Measurements from ENCODE around the gene RBMX. TPM values are rescaled to one million over a fixed set of nuclear protein-coding genes. Genes with fewer than 3 reads are reported as not detected.

The RBMX gene
- total and polyA plus RNA-seq, 7 donors: 58.7 to 334 (median 173) TPM

DNA sequence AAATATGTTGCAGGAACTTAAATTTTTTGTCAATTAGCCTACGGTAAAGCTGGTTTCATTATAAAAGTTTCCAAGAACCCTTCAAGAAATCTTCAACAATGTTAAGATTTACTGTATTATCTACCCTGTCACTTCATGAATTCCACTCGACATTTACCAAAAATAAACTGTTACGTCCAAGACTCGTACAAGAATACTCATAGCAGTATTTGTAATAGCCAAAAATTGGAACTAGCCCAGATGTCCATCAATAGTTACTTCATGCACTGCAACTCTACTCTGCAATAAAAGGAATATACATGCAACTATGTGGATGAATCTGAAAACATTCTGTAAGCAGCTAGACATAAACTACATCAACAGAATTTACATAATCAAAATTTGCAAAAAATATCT is 13.4 kb downstream of the RBMX start:
- intact Hi-C loops (cut with DNase I): no loop called here
- H3K4me1 ChIP-seq: peaks cover 0 to 21% (median 0%) of the 10 kb centered on the region in 4 donors
- TF ChIP-seq EP300 (IDR thresholded peaks at IDR 0.05) (no peak), POLR2AphosphoS5 (IDR thresholded peaks at IDR 0.05) (peak in 1 of 4 donors; percentile 15)
- H3K27me3 ChIP-seq: no peaks in the 10 kb centered on the region
- DNase-seq: no peak
- H3K4me3 ChIP-seq: no peak overlapping the region
- H3K36me3 ChIP-seq: peaks cover 0 to 58% (median 2%) of the 10 kb centered on the region in 4 donors
- 62 to 81% methylated on average over 4 of the region's 4 CpGs for WGBS, 2 donors
- H3K27ac ChIP-seq: peak overlapping the region in 2 of 4 donors; percentile 33 to 40
- H3K9me3 ChIP-seq: no peaks in the 10 kb centered on the region

DNA sequence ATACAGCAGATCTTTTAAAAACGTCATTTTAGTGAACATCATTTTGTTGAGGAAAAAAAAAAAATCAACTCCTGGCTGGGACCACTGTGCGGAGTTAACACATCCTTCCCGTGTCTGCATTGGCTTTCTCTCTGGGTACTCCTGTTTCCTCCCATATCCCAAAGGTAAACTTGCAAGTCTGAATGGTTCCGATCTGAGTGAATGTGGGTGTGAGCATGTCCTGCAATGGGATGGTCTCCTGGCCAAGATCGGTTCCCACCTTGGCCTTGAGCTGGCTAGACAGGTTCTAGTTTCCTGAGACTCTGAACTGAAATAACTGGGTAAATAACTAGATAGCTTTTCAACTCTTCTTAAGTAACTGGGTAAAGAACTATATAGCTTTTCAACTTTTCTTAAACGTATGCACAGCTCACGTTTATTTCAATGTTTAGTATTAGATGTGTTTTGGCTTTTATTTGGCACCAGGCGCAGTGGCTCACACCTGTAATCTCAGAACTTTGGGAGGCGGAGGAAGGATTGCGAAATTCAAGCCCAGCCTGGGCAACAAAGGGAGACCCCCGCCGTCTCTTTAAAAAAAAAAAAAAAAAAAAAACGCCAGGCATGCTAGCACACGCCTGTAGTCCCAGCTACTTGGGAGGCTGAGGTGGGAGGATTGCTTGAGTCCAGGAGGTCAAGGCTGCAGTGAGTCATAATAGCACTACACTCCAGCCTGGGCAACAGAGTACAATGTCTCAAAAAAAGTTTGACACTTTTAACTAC is 14.0 kb downstream of the RBMX start:
- no peak for DNase-seq
- TF ChIP-seq, protein P1, sequence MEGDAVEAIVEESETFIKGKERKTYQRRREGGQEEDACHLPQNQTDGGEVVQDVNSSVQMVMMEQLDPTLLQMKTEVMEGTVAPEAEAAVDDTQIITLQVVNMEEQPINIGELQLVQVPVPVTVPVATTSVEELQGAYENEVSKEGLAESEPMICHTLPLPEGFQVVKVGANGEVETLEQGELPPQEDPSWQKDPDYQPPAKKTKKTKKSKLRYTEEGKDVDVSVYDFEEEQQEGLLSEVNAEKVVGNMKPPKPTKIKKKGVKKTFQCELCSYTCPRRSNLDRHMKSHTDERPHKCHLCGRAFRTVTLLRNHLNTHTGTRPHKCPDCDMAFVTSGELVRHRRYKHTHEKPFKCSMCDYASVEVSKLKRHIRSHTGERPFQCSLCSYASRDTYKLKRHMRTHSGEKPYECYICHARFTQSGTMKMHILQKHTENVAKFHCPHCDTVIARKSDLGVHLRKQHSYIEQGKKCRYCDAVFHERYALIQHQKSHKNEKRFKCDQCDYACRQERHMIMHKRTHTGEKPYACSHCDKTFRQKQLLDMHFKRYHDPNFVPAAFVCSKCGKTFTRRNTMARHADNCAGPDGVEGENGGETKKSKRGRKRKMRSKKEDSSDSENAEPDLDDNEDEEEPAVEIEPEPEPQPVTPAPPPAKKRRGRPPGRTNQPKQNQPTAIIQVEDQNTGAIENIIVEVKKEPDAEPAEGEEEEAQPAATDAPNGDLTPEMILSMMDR (IDR thresholded peaks at IDR 0.05): no peak
- TF ChIP-seq POLR2AphosphoS5 (IDR thresholded peaks at IDR 0.05) (no peak), POLR2A (IDR thresholded peaks at IDR 0.05) (no peak), EP300 (IDR thresholded peaks at IDR 0.05) (no peak)
- H3K27me3 ChIP-seq: no peaks in the 10 kb centered on the region
- WGBS, 2 donors: 70 to 77% methylated on average over 14 of the region's 14 CpGs
- H3K4me1 ChIP-seq: peaks cover 0 to 21% (median 0%) of the 10 kb centered on the region in 4 donors
- intact Hi-C loops (cut with DNase I): no loop called here
- H3K9me3 ChIP-seq: no peaks in the 10 kb centered on the region
- peak overlapping the region in 2 of 4 donors; percentile 33 to 40 for H3K27ac ChIP-seq
- peaks cover 0 to 58% (median 0%) of the 10 kb centered on the region in 4 donors for H3K36me3 ChIP-seq
- H3K4me3 ChIP-seq: no peak overlapping the region

DNA sequence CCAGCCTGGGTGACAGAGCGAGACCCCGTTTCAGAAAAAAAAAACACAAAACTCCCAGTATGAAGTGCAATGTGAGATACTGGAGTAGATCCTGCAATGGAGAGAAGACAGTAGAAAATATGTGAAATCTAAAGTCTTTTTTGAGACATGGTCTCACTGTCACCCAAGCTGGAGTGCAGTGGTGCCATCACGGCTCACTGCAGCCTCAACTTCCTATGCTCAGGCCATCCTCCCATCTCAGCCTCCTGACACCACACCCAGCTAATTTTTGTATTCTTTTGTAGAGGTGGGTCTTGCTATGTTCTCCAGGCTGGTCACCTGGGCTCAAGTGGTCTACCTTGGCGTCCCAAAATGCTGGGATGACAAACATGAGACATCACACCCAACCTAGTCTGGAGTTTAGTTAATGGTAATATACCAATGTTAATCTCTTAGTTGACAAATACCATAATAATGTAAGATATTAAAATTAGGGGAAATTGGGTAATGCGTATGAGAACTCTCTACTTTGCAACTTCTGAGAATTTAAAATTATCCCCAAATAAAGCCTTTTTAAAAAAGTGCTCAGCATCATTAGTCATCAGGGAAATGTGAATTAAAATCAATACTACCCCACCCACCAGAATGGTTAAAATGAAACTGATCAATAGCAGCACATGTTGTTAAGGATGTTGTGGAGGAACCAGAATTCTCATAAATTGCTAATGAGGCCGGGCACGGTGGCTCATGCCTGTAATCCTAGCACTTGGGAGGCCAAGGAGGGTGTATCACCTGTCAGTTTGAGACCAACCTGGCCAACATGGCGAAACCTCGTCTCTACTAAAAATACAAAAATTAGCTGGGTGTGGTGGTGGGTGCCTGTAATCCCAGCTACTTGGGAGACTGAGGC is 15.0 kb downstream of the RBMX start:
- peaks cover 0 to 21% (median 0%) of the 10 kb centered on the region in 4 donors for H3K4me1 ChIP-seq
- H3K27ac ChIP-seq: peak overlapping the region in 1 of 4 donors; percentile 14
- no peaks in the 10 kb centered on the region for H3K9me3 ChIP-seq
- intact Hi-C loops (cut with DNase I): no loop called here
- H3K4me3 ChIP-seq: no peak overlapping the region
- 88 to 92% methylated on average over 9 of the region's 9 CpGs for WGBS, 2 donors
- TF ChIP-seq POLR2A (IDR thresholded peaks at IDR 0.05) (no peak), POLR2AphosphoS5 (IDR thresholded peaks at IDR 0.05) (no peak), EP300 (IDR thresholded peaks at IDR 0.05) (no peak)
- TF ChIP-seq, protein P1 (IDR thresholded peaks at IDR 0.05): no peak
- H3K36me3 ChIP-seq: peaks cover 0 to 58% (median 0%) of the 10 kb centered on the region in 4 donors
- no peak for DNase-seq
- no peaks in the 10 kb centered on the region for H3K27me3 ChIP-seq

DNA sequence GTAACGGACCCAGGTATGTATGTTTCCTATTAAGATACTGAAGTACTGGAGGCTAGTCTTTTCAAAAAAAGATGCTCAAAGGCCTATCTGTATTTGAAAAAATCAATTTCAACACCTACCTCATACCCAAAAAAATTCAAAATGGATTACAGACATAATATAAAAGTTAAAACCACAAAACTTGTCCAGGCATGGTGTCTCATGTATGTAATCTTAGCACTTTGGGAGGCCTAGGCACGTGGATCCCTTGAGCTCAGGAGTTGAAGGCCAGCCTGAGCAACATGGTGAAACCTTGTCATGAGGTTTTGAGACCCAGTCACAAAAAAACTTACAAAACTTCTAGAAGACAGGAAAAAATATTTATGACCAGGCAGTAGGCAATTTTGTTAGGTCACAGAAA is 16.7 kb downstream of the RBMX start:
- Histone ChIP-seq H3K36me3 (peaks cover 0 to 43% (median 0%) of the 10 kb centered on the region in 4 donors), H3K4me1 (peaks cover 0 to 7% (median 0%) of the 10 kb centered on the region in 4 donors), H3K9me3 (no peaks in the 10 kb centered on the region), H3K27ac (no peak overlapping the region), H3K4me3 (no peak overlapping the region), H3K27me3 (no peaks in the 10 kb centered on the region)
- 91 to 100% methylated on average over 2 of the region's 2 CpGs for WGBS, 2 donors
- TF ChIP-seq, protein P1 (IDR thresholded peaks at IDR 0.05): no peak
- TF ChIP-seq POLR2A (IDR thresholded peaks at IDR 0.05) (no peak), EP300 (IDR thresholded peaks at IDR 0.05) (no peak), POLR2AphosphoS5 (IDR thresholded peaks at IDR 0.05) (no peak)
- intact Hi-C loops (cut with DNase I): no loop called here
- no peak for DNase-seq

DNA sequence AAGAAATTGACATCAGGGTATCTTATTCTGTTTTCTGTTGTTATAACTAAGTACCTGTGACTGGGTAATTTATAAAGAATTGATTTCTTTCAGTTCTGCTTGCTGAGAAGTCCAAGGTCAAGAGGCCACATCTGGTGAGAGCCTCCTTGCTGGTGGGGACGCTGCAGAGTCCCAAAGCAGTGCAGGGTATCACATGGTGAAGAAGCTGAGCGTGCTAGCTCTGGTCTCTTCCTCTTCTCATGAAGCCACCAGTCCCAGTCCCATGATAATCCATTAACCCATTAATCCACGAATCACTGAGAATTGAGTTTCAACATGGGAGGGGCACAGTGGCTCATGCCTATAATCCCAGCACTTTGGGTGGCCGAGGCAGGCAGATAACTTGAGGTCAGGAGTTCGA is 18.0 kb downstream of the RBMX start:
- no peaks in the 10 kb centered on the region for H3K27me3 ChIP-seq
- intact Hi-C loops (cut with DNase I): no loop called here
- TF ChIP-seq, protein P1 (IDR thresholded peaks at IDR 0.05): no peak
- TF ChIP-seq EP300 (IDR thresholded peaks at IDR 0.05) (no peak), POLR2AphosphoS5 (IDR thresholded peaks at IDR 0.05) (no peak), POLR2A (IDR thresholded peaks at IDR 0.05) (no peak)
- 82 to 84% methylated on average over 5 of the region's 5 CpGs for WGBS, 2 donors
- no peaks in the 10 kb centered on the region for H3K9me3 ChIP-seq
- DNase-seq: no peak
- H3K4me1 ChIP-seq: peaks cover 0 to 4% (median 0%) of the 10 kb centered on the region in 4 donors
- H3K27ac ChIP-seq: no peak overlapping the region
- H3K4me3 ChIP-seq: no peak overlapping the region
- peaks cover 0 to 34% (median 0%) of the 10 kb centered on the region in 4 donors for H3K36me3 ChIP-seq

All from sigmoid colon (tissue), 7 donors.